Breast epithelium (tissue), 4 donors: ENCODE data around the gene PHACTR3. TPM values are rescaled to one million over a fixed set of nuclear protein-coding genes. Genes with fewer than 3 reads are reported as not detected.

ENCODE experiments used
- DNase-seq, 2 donors: peaks; one replicate each; pipeline ENCODE4 v3.0.0-alpha.2; 2019; ENCODE audit warnings: low spot score in 2 of 2
- H3K27ac ChIP-seq, 2 donors: fragments of 200-600 bp; sonication (generic) in 1 of 2; one replicate each; pipeline ENCODE4 v1.5.1; 2016 to 2019; ENCODE audit warnings: mild to moderate bottlenecking in 1 of 2
- H3K27me3 ChIP-seq, 2 donors: fragments of 200-600 bp; sonication (generic) in 1 of 2; one replicate each; pipeline versions ENCODE4 v1.5.1 to v1.6.0; 2017 to 2019; ENCODE audit warnings: control low read depth in 1 of 2, mild to moderate bottlenecking in 1 of 2
- H3K36me3 ChIP-seq: fragments of 200-600 bp; one replicate; pipeline ENCODE4 v1.5.1; 2019
- H3K4me1 ChIP-seq, 2 donors: fragments of 200-600 bp; sonication (generic); one replicate each; pipeline ENCODE4 v1.5.1; 2016 to 2019; ENCODE audit warnings: control low read depth in 1 of 2
- H3K4me3 ChIP-seq, 3 donors: fragments of 200-600 bp; sonication (generic); 1 replicate in 2 of 3; 2 replicates in 1 of 3; pipeline ENCODE4 v1.5.1; 2016 to 2019; ENCODE audit warnings: mild to moderate bottlenecking in 3 of 3, moderate library complexity in 2 of 3
- H3K9me3 ChIP-seq, 2 donors: fragments of 200-600 bp; sonication (generic) in 1 of 2; one replicate each; pipeline ENCODE4 v1.5.1; 2016 to 2019; ENCODE audit warnings: control low read depth in 1 of 2
- CTCF ChIP-seq, 3 donors: fragments of 450-650 bp; IDR thresholded peaks; one replicate each; pipeline ENCODE4 v1.5.1; 2016 to 2017; ENCODE audit warnings: antibody characterized with exemption in 3 of 3, mild to moderate bottlenecking in 3 of 3, moderate library complexity in 3 of 3
- POLR2A ChIP-seq: fragments of 450-650 bp; IDR thresholded peaks from one replicate; pipeline ENCODE4 v1.6.1; 2016; ENCODE audit warnings: antibody characterized with exemption, mild to moderate bottlenecking, moderate library complexity
- POLR2AphosphoS5 ChIP-seq, 3 donors: sonication (generic); formaldehyde crosslinking; IDR thresholded peaks; one replicate each; pipeline ENCODE4 v1.6.1; 2017; ENCODE audit warnings: antibody characterized with exemption in 3 of 3
- intact Hi-C: fragments of 100-400 bp; cut with DNase I; formaldehyde crosslinking; loops from one replicate; pipeline ENCODE4 v1.15.1; 2023; ENCODE audit warnings: low total_unique reads
- total RNA-seq, 3 donors: library from RNA; depleted of rRNA; stranded (reverse); fragments of >200 nt; gene quantifications; one replicate each; pipeline ENCODE4 v1.1.0, GENCODE V29; 2016

Gene PHACTR3
- total RNA-seq, 3 donors from 2014 or later = 0.16 to 0.33 (median 0.29) TPM

GRCh38 chr20:59647271-59647670 lies 42.9 kb downstream of the PHACTR3 start:
- Histone ChIP-seq H3K36me3 (no peaks in the 10 kb centered on the region), H3K4me3 (no peak overlapping the region), H3K9me3 (no peaks in the 10 kb centered on the region), H3K27ac (no peak overlapping the region), H3K27me3 (peaks cover 0 to 4% of the 10 kb centered on the region in 2 donors), H3K4me1 (no peaks in the 10 kb centered on the region)
- no peak for TF ChIP-seq CTCF (IDR thresholded peaks at IDR 0.05)
- TF ChIP-seq POLR2AphosphoS5 (IDR thresholded peaks at IDR 0.05) = no peak
- TF ChIP-seq POLR2A = no peak
- intact Hi-C loops = no loop called here
- peak in 1 of 2 donors; percentile 6 for DNase-seq

- DNase-seq = no peak
- Histone ChIP-seq H3K9me3 (no peaks in the 10 kb centered on the region), H3K36me3 (no peaks in the 10 kb centered on the region), H3K4me3 (no peak overlapping the region), H3K27me3 (peaks cover 0 to 4% of the 10 kb centered on the region in 2 donors), H3K27ac (no peak overlapping the region), H3K4me1 (no peaks in the 10 kb centered on the region)
- intact Hi-C loops = no loop called here
- TF ChIP-seq POLR2AphosphoS5 (IDR thresholded peaks at IDR 0.05) = no peak
- no peak for TF ChIP-seq CTCF (IDR thresholded peaks at IDR 0.05)
- no peak for TF ChIP-seq POLR2A
Observed at GRCh38 chr20:59648466-59649070, 44.2 kb downstream of the PHACTR3 start.

GRCh38 chr20:59650418-59650817 lies 46.1 kb downstream of the PHACTR3 start:
- Histone ChIP-seq H3K36me3 (no peaks in the 10 kb centered on the region), H3K9me3 (peaks cover 0 to 2% of the 10 kb centered on the region in 2 donors), H3K27ac (no peak overlapping the region), H3K4me3 (no peak overlapping the region), H3K27me3 (peaks cover 0 to 4% of the 10 kb centered on the region in 2 donors), H3K4me1 (no peaks in the 10 kb centered on the region)
- intact Hi-C loops = no loop called here
- TF ChIP-seq CTCF (IDR thresholded peaks at IDR 0.05) = no peak
- no peak for DNase-seq

GRCh38 chr20:59652381-59652780 lies 48.0 kb downstream of the PHACTR3 start:
- intact Hi-C loops = no loop called here
- H3K4me1 ChIP-seq = no peaks in the 10 kb centered on the region
- TF ChIP-seq POLR2AphosphoS5 (IDR thresholded peaks at IDR 0.05) (no peak), POLR2A (no peak), CTCF (IDR thresholded peaks at IDR 0.05) (no peak)
- no peak overlapping the region for H3K27ac ChIP-seq
- DNase-seq = no peak
- H3K27me3 ChIP-seq = peaks cover 0 to 4% of the 10 kb centered on the region in 2 donors
- H3K4me3 ChIP-seq = no peak overlapping the region
- H3K36me3 ChIP-seq = no peaks in the 10 kb centered on the region
- H3K9me3 ChIP-seq = peaks cover 0 to 22% of the 10 kb centered on the region in 2 donors

GRCh38 chr20:59656417-59656816 lies 52.1 kb downstream of the PHACTR3 start:
- Histone ChIP-seq H3K9me3 (peaks cover 10 to 39% of the 10 kb centered on the region in 2 donors), H3K4me1 (no peaks in the 10 kb centered on the region), H3K4me3 (no peak overlapping the region), H3K36me3 (no peaks in the 10 kb centered on the region), H3K27ac (no peak overlapping the region), H3K27me3 (peaks cover 0 to 5% of the 10 kb centered on the region in 2 donors)
- no peak for DNase-seq
- TF ChIP-seq CTCF (IDR thresholded peaks at IDR 0.05) (no peak), POLR2AphosphoS5 (IDR thresholded peaks at IDR 0.05) (no peak), POLR2A (no peak)
- intact Hi-C loops = no loop called here
